HepG2 (cell line): ENCODE data around the gene SERPINB1. TPM values are rescaled to one million over a fixed set of nuclear protein-coding genes. Genes with fewer than 3 reads are reported as not detected.

Experiments used
- CSRNP1 ChIP-seq: sonication (generic); formaldehyde crosslinking; IDR thresholded peaks from 2 replicates; pipeline ENCODE4 v1.8.1; 2023; ENCODE audit warnings: mild to moderate bottlenecking, missing genetic modification reagents
- ELK4 ChIP-seq: sonication (generic); formaldehyde crosslinking; IDR thresholded peaks from 2 replicates; pipeline ENCODE4 v1.9.0; 2021; ENCODE audit warnings: missing genetic modification reagents, borderline replicate concordance
- MAFF ChIP-seq: IDR thresholded peaks from 2 replicates; pipeline ENCODE4 v1.6.1; 2011; ENCODE audit warnings: low read depth, low read length, improper control_type of control experiment
- MEIS2 ChIP-seq: sonication (generic); formaldehyde crosslinking; IDR thresholded peaks from 2 replicates; pipeline ENCODE4 v1.9.0; 2021; ENCODE audit warnings: mild to moderate bottlenecking, missing genetic modification reagents
- MIXL1 ChIP-seq: IDR thresholded peaks from 2 replicates; pipeline ENCODE4 v1.6.1; 2016
- NAIF1 ChIP-seq: sonication (generic); formaldehyde crosslinking; IDR thresholded peaks from 2 replicates; pipeline ENCODE4 v1.5.0; 2020; ENCODE audit warnings: mild to moderate bottlenecking, missing genetic modification reagents, borderline replicate concordance
- REPIN1 ChIP-seq: sonication (generic); formaldehyde crosslinking; IDR thresholded peaks from 2 replicates; pipeline ENCODE4 v1.8.0; 2022; ENCODE audit warnings: missing genetic modification reagents, low read depth, mild to moderate bottlenecking, borderline replicate concordance
- SP4 ChIP-seq: sonication (generic); formaldehyde crosslinking; IDR thresholded peaks from 2 replicates; pipeline ENCODE4 v1.8.1; 2023; ENCODE audit warnings: mild to moderate bottlenecking, missing genetic modification reagents
- ZNF138 ChIP-seq: sonication (generic); formaldehyde crosslinking; IDR thresholded peaks from 2 replicates; pipeline ENCODE4 v1.5.0; 2020; ENCODE audit warnings: mild to moderate bottlenecking, low read depth, missing genetic modification reagents
- ZNF142 ChIP-seq: sonication (generic); formaldehyde crosslinking; IDR thresholded peaks from 2 replicates; pipeline ENCODE4 v1.4.0; 2020; ENCODE audit warnings: missing genetic modification reagents
- ZNF329 ChIP-seq: sonication (generic); formaldehyde crosslinking; IDR thresholded peaks from 2 replicates; pipeline ENCODE4 v1.9.0; 2021; ENCODE audit warnings: low read depth, mild to moderate bottlenecking, missing genetic modification reagents
- ZNF552 ChIP-seq: sonication (generic); formaldehyde crosslinking; IDR thresholded peaks from 2 replicates; pipeline ENCODE4 v1.9.0; 2022; ENCODE audit warnings: missing genetic modification reagents, mild to moderate bottlenecking, borderline replicate concordance
- ZNF558 ChIP-seq: sonication (generic); formaldehyde crosslinking; IDR thresholded peaks from 2 replicates; pipeline ENCODE4 v1.9.0; 2022; ENCODE audit warnings: mild to moderate bottlenecking, missing genetic modification reagents, borderline replicate concordance
- ZNF607 ChIP-seq: sonication (generic); formaldehyde crosslinking; IDR thresholded peaks from 2 replicates; pipeline ENCODE4 v1.5.1; 2020; ENCODE audit warnings: missing genetic modification reagents, mild to moderate bottlenecking, borderline replicate concordance
- ZNF768 ChIP-seq: sonication (generic); formaldehyde crosslinking; IDR thresholded peaks from 2 replicates; pipeline ENCODE4 v1.4.0; 2020; ENCODE audit warnings: missing genetic modification reagents
- ZZZ3 ChIP-seq: sonication (generic); formaldehyde crosslinking; IDR thresholded peaks from 2 replicates; pipeline ENCODE4 v1.4.0; 2020; ENCODE audit warnings: missing genetic modification reagents, mild to moderate bottlenecking, borderline replicate concordance
- polyA plus RNA-seq, 8 experiments: library from polyadenylated mRNA; depleted of rRNA in 3 of 8; stranded (reverse) in 7 of 8; unstranded in 1 of 8; fragments of >200 nt; fragmentation: Illumina TruSeq in 4 of 8; extraction: Trizol in 4 of 8; gene quantifications; 2 replicates each; pipeline versions ENCODE4 v1.2.1 to v1.2.3, GENCODE V29; 2011 to 2016; ENCODE audit warnings: low read depth in 4 of 8, missing spikeins in 1 of 8, mixed read lengths in 1 of 8; ENCODE audit not compliant: insufficient read depth in 1 of 8
- total RNA-seq, 5 experiments: library from RNA; depleted of rRNA; stranded (reverse); fragments of >200 nt; fragmentation: Illumina TruSeq; extraction: Trizol; gene quantifications; 2 replicates each; pipeline ENCODE4 v1.2.3, GENCODE V29; 2016; ENCODE audit warnings: low read depth in 1 of 5
- TF ChIP-seq, protein P1 (sequence below): IDR thresholded peaks from 2 replicates; pipeline ENCODE4 v1.6.1; 2016; ENCODE audit warnings: control low read depth

The SERPINB1 gene
- total and polyA plus RNA-seq, 2 of the 13 experiments (the other 11 are each of a cell fraction or from before 2014, with no cell fraction given): 41.4 to 60.5 TPM

DNA sequence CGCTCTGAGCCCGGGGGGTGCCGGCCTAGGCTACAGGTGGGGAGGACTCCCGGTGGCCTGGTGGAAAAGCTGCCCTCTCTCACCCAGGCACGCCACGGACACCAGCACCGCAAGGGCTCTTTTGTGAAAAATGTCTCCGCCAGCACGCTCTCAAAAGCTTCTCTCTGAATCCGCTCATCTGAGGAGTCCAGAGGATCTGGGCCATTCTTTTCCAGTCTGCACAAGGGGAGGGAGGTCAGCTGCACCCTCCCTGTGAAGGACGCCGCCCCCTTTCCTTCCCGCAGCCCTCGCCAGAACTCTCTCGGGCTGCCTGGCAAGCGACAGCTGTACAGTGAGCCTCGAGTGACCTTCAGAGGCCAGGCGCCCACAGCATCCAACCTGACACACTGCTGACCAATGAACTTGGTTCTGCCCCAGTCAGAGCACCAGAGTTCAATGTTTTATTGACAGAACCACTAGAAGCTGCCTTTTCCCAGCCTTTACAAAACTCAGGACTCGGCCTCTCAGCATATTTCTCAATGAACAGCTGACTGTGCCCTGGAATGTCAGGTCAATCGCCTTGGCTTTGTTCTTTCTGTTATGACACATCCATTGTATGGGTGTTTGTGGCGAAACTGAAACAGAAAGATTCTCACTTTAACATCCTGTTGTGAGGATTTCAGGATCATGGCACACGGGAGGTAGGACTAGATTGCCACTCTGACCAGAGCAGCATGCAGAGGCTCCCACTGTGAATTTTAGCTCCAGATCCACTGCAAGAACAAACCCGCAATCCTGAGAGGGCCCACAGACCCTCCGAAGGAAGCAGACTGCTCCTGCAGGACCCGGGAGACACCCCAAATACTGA is 34.8 kb upstream of the SERPINB1 start (continued):
- TF ChIP-seq NAIF1 (CRISPR knock-in tag) (peak; percentile 68; the same call in 1 of the 2 replicates), ZNF607 (CRISPR knock-in tag) (peak; percentile 98), ELK4 (CRISPR knock-in tag) (no peak), ZNF142 (peak; percentile 82; the same call in 1 of the 2 replicates), ZNF138 (no peak), ZNF768 (CRISPR knock-in tag) (no peak), REPIN1 (CRISPR knock-in tag) (peak; percentile 99), MAFF (peak; percentile 95), ZNF558 (CRISPR knock-in tag) (no peak), MIXL1 (CRISPR knock-in tag) (peak; percentile 97), MEIS2 (peak; percentile 97), CSRNP1 (CRISPR knock-in tag) (peak; percentile 95), ZNF329 (0 out of 2 replicates have a peak, but pooled peaks have one; percentile 18), SP4 (CRISPR knock-in tag) (peak; percentile 83), ZZZ3 (CRISPR knock-in tag) (peak; percentile 94; the same call in 1 of the 2 replicates), ZNF552 (no peak)
- TF ChIP-seq, protein P1, sequence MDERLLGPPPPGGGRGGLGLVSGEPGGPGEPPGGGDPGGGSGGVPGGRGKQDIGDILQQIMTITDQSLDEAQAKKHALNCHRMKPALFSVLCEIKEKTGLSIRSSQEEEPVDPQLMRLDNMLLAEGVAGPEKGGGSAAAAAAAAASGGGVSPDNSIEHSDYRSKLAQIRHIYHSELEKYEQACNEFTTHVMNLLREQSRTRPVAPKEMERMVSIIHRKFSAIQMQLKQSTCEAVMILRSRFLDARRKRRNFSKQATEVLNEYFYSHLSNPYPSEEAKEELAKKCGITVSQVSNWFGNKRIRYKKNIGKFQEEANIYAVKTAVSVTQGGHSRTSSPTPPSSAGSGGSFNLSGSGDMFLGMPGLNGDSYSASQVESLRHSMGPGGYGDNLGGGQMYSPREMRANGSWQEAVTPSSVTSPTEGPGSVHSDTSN (CRISPR knock-in tag): peak; percentile 60
